ENCODE measurements around the gene CASKIN1. TPM values are rescaled to one million over a fixed set of nuclear protein-coding genes. Genes with fewer than 3 reads are reported as not detected.

Gene CASKIN1
- total and polyA plus RNA-seq, 10 of the 15 experiments (the other 5 are each of a cell fraction or from before 2014, with no cell fraction given) = 0.03 to 0.33 (median 0.11) TPM; not detected in 5

DNA sequence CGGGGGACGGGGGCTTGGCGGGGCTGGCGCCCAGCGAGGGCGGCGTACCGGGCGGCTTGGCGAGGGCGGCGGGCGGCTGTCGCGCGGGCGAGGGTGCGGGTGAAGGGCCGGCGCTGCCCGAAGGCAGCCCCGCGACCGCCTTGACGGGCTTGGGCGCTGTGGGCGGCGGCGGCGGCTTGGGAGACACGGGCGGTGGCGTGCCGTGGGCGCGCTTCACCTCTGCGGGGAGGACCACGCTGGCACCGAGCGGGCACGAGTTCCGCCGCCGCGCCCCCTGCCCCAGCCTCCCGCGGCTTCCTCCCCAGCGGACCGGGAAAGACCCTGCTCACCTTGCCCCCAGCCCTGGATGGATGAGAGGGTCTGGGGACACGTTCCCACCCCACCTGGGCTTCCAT is 17.3 kb downstream of the CASKIN1 start:
- Histone ChIP-seq H3K9ac (ENCODE audit: control insufficient read depth, insufficient read depth, low read length) (no peak overlapping the region), H3K4me3 (no peak overlapping the region), H2AFZ (ENCODE audit: control insufficient read depth, low read depth, low read length) (no peak overlapping the region), H3K27ac (ENCODE audit: control insufficient read depth, insufficient read depth) (no peak overlapping the region), H3K4me2 (ENCODE audit: control insufficient read depth, insufficient read depth) (no peak overlapping the region), H3K36me3 (ENCODE audit: control insufficient read depth in 2 of 2, insufficient read depth in 2 of 2, low read length in 1 of 2) (peaks cover 6 to 7% of the 10 kb centered on the region in 2 experiments; a peak in 3 of 4 replicates), H3K27me3 (replicated peaks in 1 of 2; ENCODE audit: control insufficient read depth in 2 of 2, insufficient read depth in 2 of 2, low read length in 1 of 2) (no peaks in the 10 kb centered on the region; a peak in 1 of 4 replicates), H4K20me1 (ENCODE audit: control insufficient read depth, insufficient read depth) (no peaks in the 10 kb centered on the region), H3K9me3 (replicated peaks; ENCODE audit: control insufficient read depth, insufficient read depth, low read length) (no peaks in the 10 kb centered on the region), H3K4me1 (ENCODE audit: control insufficient read depth, insufficient read depth, low read length) (no peaks in the 10 kb centered on the region), H3K79me2 (ENCODE audit: control insufficient read depth, insufficient read depth, low read length) (no peaks in the 10 kb centered on the region)
- POLR2A ChIA-PET = no interaction called here
- CTCF ChIA-PET = no interaction called here
- intact Hi-C loops (cut with micrococcal nuclease; ENCODE audit: unreplicated experiment) (no loop called here), in situ Hi-C loops (cut with MboI) (no loop called here)
- RAD21 ChIA-PET (ENCODE audit: unreplicated experiment) = no interaction called here
- TF ChIP-seq NFXL1 (IDR thresholded peaks at IDR 0.05; ENCODE audit: borderline replicate concordance) = no peak
- peak; percentile 41; the same call in 1 of the 2 replicates for TF ChIP-seq POLR2A (IDR thresholded peaks at IDR 0.05; ENCODE audit: low read depth, low read length)
- no peak for ATAC-seq
- no peak for DNase-seq (ENCODE audit: low read depth, low spot score)
- FAIRE-seq = no peak
- SMC1A ChIA-PET (ENCODE audit: uncharacterized antibody, unreplicated experiment) = no interaction called here
- 97% methylated on average over 26 of the region's 50 CpGs for WGBS (ENCODE audit: insufficient coverage, insufficient replicate concordance, low lambda C conversion rate, missing lambda C conversion rate)
- BruUV-seq (replicated peaks) = no TSS peak

DNA sequence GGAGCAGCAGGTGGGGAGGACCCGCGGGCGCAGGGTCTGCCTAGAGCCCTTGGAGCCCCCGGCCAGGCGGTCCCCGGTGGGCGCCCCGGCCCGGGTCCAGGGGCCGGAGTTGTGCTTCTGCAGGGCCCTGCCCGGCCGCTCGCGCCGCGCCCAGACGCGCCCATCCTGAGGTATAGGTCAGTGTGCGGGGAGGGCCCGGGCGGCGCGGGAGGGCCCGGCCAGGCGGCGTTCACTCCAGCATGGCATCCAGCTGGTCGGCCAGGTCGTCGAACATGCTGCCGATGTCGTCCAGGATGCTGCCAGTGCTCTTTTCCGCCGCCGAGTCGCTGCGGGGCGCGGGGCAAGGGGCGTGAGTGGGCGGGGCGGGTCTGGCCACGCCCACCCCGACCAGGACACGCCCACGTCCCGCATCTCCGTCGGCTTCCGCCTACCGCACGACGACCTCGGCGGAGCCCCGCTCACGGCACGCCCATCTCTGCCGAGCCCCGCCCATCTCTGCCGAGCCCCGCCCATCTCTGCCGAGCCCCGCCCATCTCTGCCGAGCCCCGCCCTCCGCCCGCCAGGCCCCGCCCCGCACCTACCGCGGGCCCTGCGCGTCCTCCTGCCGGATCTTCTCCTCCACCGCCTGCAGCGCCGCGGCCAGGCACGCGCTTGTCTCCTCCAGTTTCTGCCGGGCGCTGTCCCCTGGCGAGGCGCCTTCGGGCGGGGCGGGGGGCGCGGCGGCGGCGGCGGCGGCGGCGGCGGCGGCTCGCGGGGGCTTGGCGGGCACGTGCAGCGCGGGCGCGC is 17.9 kb downstream of the CASKIN1 start:
- SMC1A ChIA-PET (ENCODE audit: uncharacterized antibody, unreplicated experiment) = no interaction called here
- in situ Hi-C loops (cut with MboI) = no loop called here
- 99% methylated on average over 23 of the region's 106 CpGs for WGBS (ENCODE audit: insufficient coverage, insufficient replicate concordance, low lambda C conversion rate, missing lambda C conversion rate)
- RAD21 ChIA-PET (ENCODE audit: unreplicated experiment) = no interaction called here
- Histone ChIP-seq H3K4me3 (no peak overlapping the region), H3K4me1 (ENCODE audit: control insufficient read depth, insufficient read depth, low read length) (no peaks in the 10 kb centered on the region), H3K4me2 (ENCODE audit: control insufficient read depth, insufficient read depth) (no peak overlapping the region), H3K79me2 (ENCODE audit: control insufficient read depth, insufficient read depth, low read length) (no peaks in the 10 kb centered on the region), H3K27me3 (replicated peaks in 1 of 2; ENCODE audit: control insufficient read depth in 2 of 2, insufficient read depth in 2 of 2, low read length in 1 of 2) (no peaks in the 10 kb centered on the region; a peak in 1 of 4 replicates), H3K9me3 (replicated peaks; ENCODE audit: control insufficient read depth, insufficient read depth, low read length) (no peaks in the 10 kb centered on the region), H3K27ac (ENCODE audit: control insufficient read depth, insufficient read depth) (no peak overlapping the region), H3K36me3 (ENCODE audit: control insufficient read depth in 2 of 2, insufficient read depth in 2 of 2, low read length in 1 of 2) (peaks cover 6 to 7% of the 10 kb centered on the region in 2 experiments; a peak in 3 of 4 replicates), H3K9ac (ENCODE audit: control insufficient read depth, insufficient read depth, low read length) (no peak overlapping the region), H2AFZ (ENCODE audit: control insufficient read depth, low read depth, low read length) (no peak overlapping the region), H4K20me1 (ENCODE audit: control insufficient read depth, insufficient read depth) (no peaks in the 10 kb centered on the region)
- ATAC-seq = no peak; the same call in 2 of the 3 replicates
- intact Hi-C loops (cut with micrococcal nuclease; ENCODE audit: unreplicated experiment) = no loop called here
- CTCF ChIA-PET = no interaction called here
- DNase-seq (ENCODE audit: low read depth, low spot score) = no peak
- no peak for FAIRE-seq
- no TSS peak for BruUV-seq (replicated peaks)
- POLR2A ChIA-PET = no interaction called here
- no peak for TF ChIP-seq ZBED1 (IDR thresholded peaks at IDR 0.05; ENCODE audit: borderline replicate concordance)
- TF ChIP-seq POLR2A (IDR thresholded peaks at IDR 0.05; ENCODE audit: low read depth, low read length) = peak; percentile 25; the same call in 1 of the 2 replicates
- no peak for TF ChIP-seq NFIC (IDR thresholded peaks at IDR 0.05; ENCODE audit: low read depth, low read length)
- TF ChIP-seq STAT3 (IDR thresholded peaks at IDR 0.05; ENCODE audit: low read depth, low read length) = no peak
- TF ChIP-seq SP1 (IDR thresholded peaks at IDR 0.05; ENCODE audit: low read depth, low read length) = peak; percentile 44
- TF ChIP-seq EZH2 (IDR thresholded peaks at IDR 0.05; ENCODE audit: borderline replicate concordance, control insufficient read depth, low read depth, low read length) = no peak
- TF ChIP-seq, protein P1, sequence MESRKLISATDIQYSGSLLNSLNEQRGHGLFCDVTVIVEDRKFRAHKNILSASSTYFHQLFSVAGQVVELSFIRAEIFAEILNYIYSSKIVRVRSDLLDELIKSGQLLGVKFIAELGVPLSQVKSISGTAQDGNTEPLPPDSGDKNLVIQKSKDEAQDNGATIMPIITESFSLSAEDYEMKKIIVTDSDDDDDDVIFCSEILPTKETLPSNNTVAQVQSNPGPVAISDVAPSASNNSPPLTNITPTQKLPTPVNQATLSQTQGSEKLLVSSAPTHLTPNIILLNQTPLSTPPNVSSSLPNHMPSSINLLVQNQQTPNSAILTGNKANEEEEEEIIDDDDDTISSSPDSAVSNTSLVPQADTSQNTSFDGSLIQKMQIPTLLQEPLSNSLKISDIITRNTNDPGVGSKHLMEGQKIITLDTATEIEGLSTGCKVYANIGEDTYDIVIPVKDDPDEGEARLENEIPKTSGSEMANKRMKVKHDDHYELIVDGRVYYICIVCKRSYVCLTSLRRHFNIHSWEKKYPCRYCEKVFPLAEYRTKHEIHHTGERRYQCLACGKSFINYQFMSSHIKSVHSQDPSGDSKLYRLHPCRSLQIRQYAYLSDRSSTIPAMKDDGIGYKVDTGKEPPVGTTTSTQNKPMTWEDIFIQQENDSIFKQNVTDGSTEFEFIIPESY (IDR thresholded peaks at IDR 0.05) = 0 out of 2 replicates have a peak, but pooled peaks have one; percentile 9
- TF ChIP-seq RAD21 (IDR thresholded peaks at IDR 0.05; ENCODE audit: insufficient read depth, low read depth, low read length) = no peak
- TF ChIP-seq CTCF (IDR thresholded peaks at IDR 0.05 in 2 of 3, conservative IDR thresholded peaks at IDR 0.05 in 1 of 3; ENCODE audit: control insufficient read depth in 2 of 3, extremely low read depth in 1 of 3, insufficient read depth in 1 of 3, low read depth in 3 of 3, low read length in 3 of 3) = no peak
- no peak for TF ChIP-seq MEF2A (IDR thresholded peaks at IDR 0.05; ENCODE audit: insufficient read depth, low read depth, low read length)
- TF ChIP-seq ETV6 (conservative IDR thresholded peaks at IDR 0.05 in 1 of 2, IDR thresholded peaks at IDR 0.05 in 1 of 2; ENCODE audit: borderline replicate concordance in 1 of 2, low read depth in 1 of 2) = no peak
- TF ChIP-seq BRCA1 (IDR thresholded peaks at IDR 0.05; ENCODE audit: low read depth, low read length) = no peak
